Fibroblast of skin of left biceps (primary cell): ENCODE results near the gene GPM6B.

Source experiments
- DNase-seq, 2 experiments: peaks; one replicate each; pipeline ENCODE4 v3.0.0-alpha.2; 2013; ENCODE audit warnings: low read depth in 2 of 2

GPM6B gene, protein sequence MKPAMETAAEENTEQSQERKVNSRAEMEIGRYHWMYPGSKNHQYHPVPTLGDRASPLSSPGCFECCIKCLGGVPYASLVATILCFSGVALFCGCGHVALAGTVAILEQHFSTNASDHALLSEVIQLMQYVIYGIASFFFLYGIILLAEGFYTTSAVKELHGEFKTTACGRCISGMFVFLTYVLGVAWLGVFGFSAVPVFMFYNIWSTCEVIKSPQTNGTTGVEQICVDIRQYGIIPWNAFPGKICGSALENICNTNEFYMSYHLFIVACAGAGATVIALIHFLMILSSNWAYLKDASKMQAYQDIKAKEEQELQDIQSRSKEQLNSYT

DNA sequence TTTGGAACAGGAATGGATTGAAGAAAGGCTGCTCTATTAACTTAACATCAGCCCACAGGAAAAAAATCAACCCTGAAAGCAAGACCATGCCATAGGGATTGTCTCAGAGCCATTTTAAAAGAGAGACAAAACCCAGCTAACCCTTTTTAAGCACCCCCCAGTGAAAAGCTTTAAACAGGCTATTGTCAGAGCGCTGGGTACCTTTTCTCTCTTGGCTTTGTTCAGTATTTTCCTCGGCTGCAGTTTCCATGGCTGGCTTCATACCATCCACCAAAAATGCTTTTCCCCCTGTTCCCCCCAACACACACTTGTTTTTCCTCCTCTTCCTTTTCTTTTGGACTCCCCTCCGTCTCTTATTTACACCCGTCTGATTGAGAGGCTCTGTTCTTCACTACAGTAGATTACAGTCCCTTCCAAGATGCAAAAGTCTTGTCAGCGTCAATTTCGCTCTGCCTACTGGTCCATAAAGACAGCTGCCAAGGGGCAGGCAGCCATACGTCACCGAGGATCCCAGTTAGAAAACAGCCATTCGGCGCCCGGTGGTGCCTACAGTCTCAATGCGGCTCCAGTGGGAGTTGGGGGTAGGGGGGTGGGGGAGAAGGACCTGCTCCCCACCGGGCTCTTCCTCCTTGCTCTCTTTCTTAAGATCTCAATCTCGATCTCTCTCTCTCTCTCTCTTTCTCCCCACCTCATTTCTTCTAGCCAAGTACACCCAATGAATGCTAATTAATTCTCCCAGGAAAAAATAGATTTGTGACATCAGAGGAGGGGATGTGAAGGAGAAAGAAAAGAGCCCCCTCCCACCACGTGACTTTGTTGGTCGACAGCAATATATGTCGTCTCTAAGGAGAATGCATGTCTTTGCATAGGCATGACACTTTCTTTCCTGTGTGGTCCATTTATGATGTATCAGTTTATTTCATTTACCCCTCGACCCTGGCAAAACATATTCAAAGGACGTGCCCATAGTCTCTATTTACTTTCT is at the start of gene GPM6B:
TSS of gene GPM6B (minus strand) at position 451 of the 985 bp plus-strand sequence. CDS start at position 262, 189 bp downstream.
- no peak for DNase-seq

DNA sequence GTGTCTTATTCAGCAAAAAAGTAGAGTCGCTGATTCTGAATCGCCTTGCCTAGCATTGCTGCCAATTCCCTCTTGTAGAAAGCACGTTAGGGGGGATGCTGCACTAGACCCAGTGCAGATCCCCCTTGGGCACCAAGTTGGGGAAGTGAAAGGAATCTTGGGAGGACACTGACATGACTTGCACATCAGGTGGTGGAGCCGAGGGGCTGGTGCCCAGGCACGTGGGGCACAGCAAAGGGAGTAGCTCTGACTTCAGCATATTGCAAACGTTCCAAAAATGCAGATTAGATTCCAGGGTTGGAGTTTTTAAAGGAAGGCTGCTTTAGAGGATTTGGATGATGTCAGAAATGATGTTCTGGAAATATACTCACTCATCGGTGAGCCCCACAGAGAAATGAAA is 47.4 kb upstream of the GPM6B start:
- DNase-seq: peak in 1 of 2 experiments; percentile 2

DNA sequence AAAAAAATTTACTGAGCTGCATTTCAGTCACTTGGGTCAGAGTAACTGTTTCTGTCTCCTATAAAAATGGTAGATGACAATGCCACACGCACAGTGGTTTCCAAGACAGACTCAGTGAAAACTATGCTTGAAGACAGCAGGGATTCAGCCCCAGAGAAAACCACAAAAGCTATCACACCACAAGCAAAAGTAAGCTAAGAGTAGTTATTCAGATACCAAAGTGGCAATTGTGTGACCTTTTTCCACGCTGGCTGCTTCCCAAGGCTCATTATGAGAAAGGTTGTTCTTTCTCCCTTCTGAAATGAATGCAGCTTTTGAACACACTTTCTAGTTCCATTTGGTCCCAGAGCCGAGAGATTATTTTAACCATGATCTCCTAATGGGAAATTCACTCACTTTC is 46.4 kb upstream of the GPM6B start:
- no peak for DNase-seq

DNA sequence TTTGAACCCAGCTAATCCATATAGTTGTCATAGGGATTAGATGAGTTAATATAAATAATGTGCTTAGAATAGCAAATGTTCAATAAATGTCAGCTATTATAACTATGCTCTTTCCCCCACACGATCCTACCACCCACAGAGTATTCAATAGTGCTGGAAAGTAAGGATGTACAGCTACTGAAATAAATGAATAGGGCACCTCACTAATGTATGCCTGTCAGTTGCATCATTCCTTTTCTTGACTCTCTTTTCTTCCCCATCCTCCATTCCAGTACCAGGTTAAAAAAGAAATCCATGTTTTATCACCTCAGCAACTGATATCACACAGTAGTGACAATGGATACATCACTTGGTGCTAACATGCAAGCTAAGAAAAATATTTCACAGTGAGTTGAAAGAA is 42.8 kb upstream of the GPM6B start:
- DNase-seq: no peak

DNA sequence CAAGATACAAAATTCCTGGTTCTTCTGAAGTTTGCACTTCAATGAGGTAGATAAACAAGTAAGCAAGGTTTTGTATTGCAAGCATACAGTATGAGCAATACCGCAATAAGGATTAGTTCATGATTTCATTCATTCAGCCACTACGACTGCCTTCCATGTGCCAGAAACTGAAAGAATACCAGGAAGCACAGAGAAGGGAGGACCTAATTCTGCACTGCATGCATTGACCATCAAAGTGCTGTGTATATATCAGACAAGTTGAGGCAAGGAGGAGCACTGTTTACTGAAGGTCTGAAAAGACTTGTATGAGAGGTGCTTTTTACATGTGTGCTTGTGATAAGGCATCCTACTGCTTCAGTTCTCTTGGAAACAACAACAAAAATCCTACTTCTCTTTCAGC is 40.9 kb upstream of the GPM6B start:
- no peak for DNase-seq

DNA sequence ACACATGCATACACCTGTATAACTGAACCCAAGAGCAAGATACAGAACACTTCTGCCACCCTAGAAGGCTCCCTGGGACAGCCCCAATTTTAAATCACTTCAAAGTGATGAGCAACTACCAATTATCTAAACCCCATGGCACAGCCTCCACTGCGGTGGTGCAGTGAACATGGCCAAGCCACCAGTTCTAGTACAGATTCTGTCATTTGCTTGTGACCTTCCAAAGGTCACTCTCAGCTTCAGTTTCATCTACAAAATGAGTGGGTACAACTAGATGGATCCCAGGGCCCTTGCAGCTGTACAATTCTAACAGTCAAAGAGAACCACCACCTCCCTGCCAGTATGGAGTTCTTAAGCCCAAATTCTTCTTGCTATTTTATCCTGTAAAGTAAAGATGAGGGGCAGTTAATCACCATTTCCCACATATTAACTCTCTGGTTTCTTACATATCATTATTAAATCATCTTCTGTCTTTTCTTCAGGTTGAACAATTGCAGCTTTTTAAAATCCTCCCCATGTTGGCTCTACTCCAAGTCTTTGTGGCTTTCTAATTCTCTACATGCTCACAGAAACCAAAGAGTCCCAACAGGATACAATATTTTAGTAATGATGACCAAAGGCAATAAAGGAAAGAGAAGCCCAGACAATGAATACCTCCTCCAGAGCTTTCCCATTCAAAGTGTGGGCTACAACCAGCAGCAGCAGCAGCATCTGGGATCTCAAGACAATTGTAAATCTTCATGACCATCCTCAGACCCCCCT is 39.0 kb upstream of the GPM6B start:
- peak in 1 of 2 experiments; percentile 2 for DNase-seq

DNA sequence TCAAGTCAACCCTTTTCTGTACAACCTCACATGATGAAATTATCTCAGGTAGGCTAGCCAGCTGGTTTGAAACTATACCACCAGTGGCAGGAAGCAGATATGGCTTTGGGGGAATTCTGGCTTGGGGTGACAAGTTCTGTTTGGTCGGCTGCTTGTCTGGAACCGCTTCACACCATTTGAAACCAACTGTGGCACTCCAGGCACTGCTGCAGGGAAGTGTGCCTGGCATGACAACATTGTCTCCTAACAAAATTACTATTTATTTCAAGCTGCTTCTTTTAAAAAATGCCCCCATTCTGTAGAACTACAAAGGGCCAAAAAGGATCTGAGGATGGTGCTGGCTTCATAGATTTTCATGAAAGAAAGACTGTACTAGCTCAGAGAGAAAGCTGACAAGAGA is 37.1 kb upstream of the GPM6B start:
- no peak for DNase-seq

DNA sequence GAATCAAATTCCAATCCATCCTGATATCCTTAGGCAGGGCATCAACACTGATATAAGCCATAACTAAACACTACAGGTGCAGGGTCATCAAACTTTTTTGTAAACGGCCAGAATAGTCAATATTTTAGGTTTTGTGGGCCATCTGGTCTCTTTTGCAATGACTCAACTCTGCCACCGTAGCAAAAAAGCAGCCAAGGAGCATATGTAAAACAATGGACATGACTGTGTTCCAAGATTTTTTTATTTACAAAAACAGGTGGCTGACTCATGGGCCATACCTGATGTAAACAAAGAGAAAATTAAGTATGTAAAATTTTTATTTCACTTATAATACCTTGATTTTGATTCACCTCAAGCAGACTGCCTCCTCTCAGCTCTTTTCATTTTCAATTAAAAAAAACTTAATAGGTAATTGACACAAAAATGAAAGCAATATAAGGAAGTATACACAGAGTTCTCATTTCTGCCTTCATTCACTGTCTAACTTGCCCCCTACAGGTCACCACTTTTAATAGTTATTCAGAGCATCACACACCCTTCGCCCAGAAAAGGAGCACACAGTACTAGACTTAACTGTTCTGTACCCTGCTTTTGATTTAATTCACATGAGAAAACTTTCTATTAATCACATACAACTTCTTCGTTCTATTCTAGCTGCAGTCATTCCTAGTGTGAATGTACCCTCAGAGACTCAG is 35.3 kb upstream of the GPM6B start:
- DNase-seq: no peak

DNA sequence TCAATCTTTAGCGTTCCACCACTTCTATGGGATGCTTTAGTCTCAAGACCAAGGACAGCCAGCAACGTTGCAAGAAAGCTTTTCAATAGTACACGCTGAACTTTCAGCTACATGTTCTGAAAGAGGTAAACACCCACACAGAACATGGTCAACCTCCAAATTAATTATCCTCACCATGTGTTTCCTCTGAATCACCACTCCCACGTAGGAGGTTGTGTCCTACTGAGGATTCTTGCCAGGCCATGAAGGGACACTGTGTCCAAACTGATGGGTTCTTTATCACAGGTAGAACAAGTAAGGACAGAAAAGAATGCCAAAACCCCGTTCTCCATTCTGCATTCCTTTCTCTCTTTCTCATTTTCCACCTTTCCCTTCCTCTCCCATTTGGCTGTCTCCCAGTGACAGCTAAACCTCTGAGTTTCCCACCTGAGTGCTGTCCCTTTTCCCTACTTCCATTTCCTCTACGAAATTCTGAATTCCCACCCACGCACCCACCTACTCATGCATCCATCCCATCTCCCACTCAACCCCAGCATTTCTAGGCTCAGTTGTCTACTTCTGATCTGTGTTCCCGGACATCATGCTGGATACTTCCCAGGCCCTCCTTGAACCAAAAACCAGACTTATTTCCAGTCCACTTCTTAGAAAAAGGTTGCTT is 29.0 kb upstream of the GPM6B start:
- no peak for DNase-seq

DNA sequence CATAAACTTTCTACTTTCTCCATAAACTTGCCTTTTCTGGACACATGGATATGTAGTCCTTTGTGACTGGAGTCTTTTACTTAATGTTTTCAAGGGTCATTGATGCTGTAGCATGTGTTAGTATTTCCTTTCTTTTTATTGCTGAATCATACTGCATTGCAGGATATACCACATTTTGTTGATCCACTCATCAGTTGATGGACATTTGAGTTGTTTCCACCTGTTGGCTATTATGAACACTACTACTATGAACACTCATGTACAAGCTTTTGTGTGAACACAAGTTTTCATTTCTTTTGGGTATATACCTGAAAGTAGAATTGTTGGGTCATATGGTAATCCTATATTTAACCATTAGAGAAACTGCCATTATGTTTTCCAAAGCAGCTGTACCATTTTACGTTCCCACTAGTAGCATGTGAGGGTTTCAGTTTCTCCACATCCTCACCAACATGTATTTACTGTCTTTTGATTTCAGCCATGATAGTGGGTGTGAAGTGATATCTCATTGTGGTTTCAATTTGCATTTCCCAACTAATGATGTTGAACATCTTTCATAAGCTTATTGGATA is 26.3 kb upstream of the GPM6B start:
- no peak for DNase-seq

DNA sequence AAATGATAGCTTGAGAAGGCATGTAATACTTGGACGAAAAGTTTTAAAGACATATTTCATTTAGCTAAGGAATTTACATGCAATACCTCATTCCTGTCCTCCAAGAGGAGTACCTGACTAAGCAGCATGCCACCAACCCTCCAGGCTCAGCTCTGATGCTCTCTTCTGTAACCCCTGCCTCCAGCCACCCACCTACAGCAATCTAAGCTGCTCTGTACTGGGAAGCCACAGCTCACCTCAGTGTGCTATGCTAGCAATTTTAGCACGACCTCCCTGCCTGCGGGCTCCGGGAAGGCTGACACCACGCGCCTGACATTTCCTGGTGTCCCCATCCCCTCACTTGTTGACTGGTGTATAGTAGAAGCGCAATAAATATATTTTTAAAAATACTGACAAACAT is 23.2 kb upstream of the GPM6B start:
- no peak for DNase-seq

DNA sequence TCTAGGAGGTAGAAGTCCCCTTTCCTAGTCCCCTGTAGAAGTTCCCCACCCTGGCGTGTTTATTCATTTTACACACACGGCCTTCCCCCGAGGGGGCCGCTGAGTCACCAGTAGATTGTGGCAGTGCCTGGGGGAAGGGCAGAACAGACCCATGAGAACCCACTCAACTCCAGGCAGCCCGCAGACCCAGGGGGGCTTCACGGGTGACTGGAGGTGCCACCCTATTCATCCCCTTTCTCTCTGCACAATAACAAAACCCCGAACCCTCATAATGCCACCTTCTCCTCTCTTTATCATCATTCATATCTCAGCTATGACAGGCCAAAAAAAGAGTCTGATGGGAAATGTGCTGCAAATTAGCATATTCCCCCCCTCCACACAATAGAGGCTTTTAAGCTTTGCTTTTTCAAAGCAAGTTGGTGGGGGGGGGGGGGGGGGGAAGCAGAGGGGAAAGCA is 20.4 kb upstream of the GPM6B start:
- DNase-seq: no peak

DNA sequence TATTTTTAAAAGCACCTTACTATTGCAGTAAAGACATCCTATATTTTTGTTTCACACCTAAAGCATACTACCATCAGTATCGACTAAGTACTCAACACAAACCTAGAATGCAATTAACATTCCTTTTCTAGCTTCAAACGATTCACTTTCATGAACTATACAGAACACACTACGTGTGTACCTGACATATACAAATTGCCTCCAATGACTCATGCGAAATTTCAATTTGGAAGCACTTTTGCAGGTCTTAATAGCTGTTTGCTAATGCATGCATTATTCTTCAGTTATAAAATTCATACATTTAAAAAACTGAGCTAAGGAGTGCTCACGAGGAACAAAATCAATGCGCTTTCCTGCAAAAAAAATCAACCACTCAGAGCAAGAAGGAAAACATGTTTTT is 19.7 kb upstream of the GPM6B start:
- no peak for DNase-seq

DNA sequence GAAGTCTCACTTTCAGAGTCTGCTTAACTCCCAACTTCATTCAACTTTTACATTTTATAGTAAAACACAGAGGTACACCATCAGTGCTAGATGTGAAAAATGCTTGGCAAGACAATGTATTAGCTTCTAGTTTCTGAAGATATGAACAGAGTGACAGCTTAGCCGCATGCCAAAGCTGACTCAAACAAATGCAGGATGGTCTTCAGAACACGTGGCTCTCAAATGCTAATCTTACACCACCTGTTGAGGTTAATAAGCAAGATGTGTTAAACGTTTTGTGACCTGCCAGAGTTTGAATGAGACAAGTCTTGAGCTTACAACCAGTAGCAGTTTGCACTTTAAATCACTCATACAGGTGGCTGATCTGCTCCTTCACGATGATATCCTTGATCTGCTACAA is 18.9 kb upstream of the GPM6B start:
- DNase-seq: no peak

DNA sequence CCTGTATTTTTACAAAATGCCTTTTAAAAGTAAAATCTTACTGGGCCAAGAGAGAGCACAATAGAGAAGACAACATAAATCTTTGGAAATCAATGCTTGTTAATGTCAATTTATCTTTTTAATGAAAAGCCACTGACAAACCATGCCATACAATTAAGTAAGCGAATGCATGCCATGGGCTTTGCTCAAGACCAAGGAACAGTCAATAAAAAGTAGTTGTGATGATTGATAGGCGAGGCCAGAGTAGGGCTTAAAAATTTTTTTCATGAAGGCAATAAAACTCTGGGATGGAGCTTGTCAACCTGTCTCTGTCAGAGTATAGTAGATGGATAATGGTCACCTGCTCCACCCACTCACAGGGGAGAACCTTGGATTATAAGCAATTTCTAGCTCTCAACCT is 17.5 kb upstream of the GPM6B start:
- no peak for DNase-seq

DNA sequence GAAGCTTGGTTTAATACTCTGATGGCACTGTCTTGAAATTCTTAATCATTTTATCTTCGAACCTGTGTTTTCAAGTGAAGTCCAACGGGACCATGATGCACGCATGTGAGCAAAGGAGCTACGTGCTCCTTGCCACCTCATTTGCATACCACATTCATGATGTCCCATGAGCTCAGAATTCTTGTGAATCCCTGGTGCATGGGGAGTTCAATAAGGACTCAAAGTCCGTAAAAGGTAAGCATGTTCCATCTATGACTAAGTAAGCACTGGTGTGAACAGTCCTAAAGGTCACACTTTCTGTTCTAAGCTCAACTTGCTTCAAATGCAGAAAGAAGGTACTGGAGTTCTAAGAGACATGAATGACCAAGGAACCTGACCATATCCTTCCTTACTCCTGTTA is 13.1 kb upstream of the GPM6B start:
- no peak for DNase-seq

DNA sequence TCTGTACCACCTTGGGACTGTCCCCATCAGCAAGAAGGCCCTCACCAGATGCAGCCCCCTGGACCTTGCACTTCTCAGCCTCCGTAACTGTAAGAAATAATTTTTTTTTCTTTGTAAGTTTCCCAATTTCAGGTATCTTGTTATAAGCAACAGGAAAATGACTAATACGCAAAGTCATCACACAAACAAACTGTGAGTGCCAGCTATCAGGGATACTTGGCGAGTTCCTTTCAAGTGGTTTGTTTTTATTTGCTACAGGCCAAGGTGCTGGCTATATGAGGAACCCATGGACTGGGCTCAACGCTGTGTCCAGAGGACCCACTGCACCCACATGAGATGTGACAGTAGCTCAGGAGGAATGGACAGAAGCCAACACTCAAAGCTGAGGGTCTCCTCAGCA is 11.5 kb upstream of the GPM6B start:
- no peak for DNase-seq

DNA sequence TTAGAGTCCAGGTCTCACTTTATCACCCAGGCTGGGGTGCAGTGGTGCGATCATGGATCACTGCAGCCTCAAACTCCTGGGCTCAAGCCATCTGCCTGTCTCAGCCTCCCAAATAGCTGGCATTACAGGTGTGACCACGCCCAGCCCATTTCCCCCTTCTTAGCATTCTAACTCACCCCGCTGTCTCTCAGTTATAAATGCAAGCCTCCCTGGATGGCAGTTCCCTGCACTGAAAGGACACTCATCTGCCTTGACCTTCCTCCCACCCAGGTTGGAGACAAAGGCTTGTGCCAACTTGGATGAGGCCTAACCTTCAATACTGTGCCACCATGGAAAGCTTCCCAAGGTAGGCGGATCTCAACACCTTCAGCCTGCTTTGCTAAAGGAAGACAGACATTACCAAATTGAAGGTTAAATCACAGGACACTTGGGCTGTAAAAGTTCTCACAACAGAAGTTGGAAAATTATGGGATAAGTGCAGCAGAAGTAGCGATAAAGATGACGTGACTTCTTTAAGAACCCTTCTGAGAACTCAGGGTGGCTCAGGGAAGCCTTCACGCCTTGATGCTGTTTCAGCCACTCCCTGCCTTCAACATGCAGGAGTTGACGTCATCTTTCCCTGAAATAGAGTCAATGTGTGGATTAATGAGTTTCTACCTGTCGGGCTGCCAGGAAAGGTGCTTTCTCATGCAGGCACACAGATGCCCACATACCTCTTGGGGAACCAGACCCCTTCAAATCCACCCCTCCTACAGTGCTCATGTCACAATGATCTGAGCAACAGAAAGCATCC is 10.6 kb upstream of the GPM6B start:
- DNase-seq: no peak

DNA sequence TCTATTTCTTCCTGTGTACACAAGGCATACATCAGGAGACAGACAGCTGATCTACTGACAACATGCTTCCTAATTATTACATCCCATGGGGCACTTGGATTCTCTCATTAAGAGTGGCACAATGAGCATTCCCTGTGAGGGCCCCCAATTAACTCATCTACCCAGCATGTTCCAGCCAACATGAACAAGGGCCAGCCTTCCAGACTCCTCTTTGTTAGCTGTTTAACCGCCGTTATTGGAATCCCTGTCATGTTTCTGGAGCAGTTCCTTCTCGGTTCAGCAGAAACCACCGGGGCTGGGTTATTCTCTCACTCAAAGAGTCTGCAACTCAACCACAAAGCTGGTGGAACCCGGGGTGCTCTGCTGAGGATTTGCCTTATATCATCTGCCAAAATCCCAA is 9.9 kb upstream of the GPM6B start:
- DNase-seq: no peak
